Liver (tissue), 3 donors: ENCODE measurements around the gene DRG2.

Source experiments
- ATF3 ChIP-seq: IDR thresholded peaks from 2 replicates; pipeline ENCODE4 v1.6.1; 2016; ENCODE audit warnings: antibody characterized with exemption
- CTCF ChIP-seq: fragments of 150-350 bp; IDR thresholded peaks from 2 replicates; pipeline ENCODE4 v1.5.1; 2017; ENCODE audit warnings: improper control_type of control experiment, low read depth, low read length; ENCODE audit not compliant: missing input control
- FOXA1 ChIP-seq: IDR thresholded peaks from 2 replicates; pipeline ENCODE4 v1.6.1; 2016; ENCODE audit warnings: antibody characterized with exemption
- GABPA ChIP-seq, 2 donors: IDR thresholded peaks in 1 of 2; conservative IDR thresholded peaks in 1 of 2; 2 replicates each; pipeline ENCODE4 v1.6.1; 2016; ENCODE audit warnings: antibody characterized with exemption in 2 of 2, mild to moderate bottlenecking in 1 of 2, moderate library complexity in 1 of 2
- JUND ChIP-seq, 2 donors: IDR thresholded peaks; 2 replicates each; pipeline ENCODE4 v1.6.1; 2016; ENCODE audit warnings: antibody characterized with exemption in 2 of 2
- MAX ChIP-seq: IDR thresholded peaks from 2 replicates; pipeline ENCODE4 v1.6.1; 2016; ENCODE audit warnings: antibody characterized with exemption
- RAD21 ChIP-seq, 2 donors: IDR thresholded peaks; 2 replicates each; pipeline ENCODE4 v1.6.1; 2016; ENCODE audit warnings: antibody characterized with exemption in 2 of 2, mild to moderate bottlenecking in 2 of 2
- SP1 ChIP-seq: IDR thresholded peaks from 2 replicates; pipeline ENCODE4 v1.6.1; 2018; ENCODE audit warnings: antibody characterized with exemption, mild to moderate bottlenecking
- YY1 ChIP-seq: IDR thresholded peaks from 2 replicates; pipeline ENCODE4 v1.6.1; 2016; ENCODE audit warnings: antibody characterized with exemption, mild to moderate bottlenecking
- donor health status: healthy.
- donor health status: healthy.

- TF ChIP-seq CTCF (no peak), SP1 (no peak), GABPA (IDR thresholded peaks at IDR 0.05 in 1 of 2, conservative IDR thresholded peaks at IDR 0.05 in 1 of 2) (no peak), MAX (no peak), RAD21 (IDR thresholded peaks at IDR 0.05) (no peak), YY1 (no peak), ATF3 (no peak), JUND (IDR thresholded peaks at IDR 0.05) (no peak), FOXA1 (no peak)
These were observed 6.7 kb downstream of the DRG2 start for GRCh38 chr17:18094409-18094807.
